Esophagus muscularis mucosa (tissue), 3 donors: Measurements from ENCODE around the gene TRIP13.

ENCODE experiments used
- POLR2A ChIP-seq: fragments of 450-650 bp; IDR thresholded peaks from one replicate; pipeline ENCODE4 v1.6.1; 2017; ENCODE audit warnings: antibody characterized with exemption, moderate library complexity, mild to moderate bottlenecking, low read depth
- TF ChIP-seq, protein P1 (sequence below), 3 experiments: fragments of 200-600 bp in 2 of 3; fragments of 450-650 bp in 1 of 3; sonication (generic) in 2 of 3; IDR thresholded peaks; one replicate each; pipeline ENCODE4 v1.5.1; 2017 to 2019; ENCODE audit warnings: antibody characterized with exemption in 3 of 3, mild to moderate bottlenecking in 2 of 3, moderate library complexity in 1 of 3

DNA sequence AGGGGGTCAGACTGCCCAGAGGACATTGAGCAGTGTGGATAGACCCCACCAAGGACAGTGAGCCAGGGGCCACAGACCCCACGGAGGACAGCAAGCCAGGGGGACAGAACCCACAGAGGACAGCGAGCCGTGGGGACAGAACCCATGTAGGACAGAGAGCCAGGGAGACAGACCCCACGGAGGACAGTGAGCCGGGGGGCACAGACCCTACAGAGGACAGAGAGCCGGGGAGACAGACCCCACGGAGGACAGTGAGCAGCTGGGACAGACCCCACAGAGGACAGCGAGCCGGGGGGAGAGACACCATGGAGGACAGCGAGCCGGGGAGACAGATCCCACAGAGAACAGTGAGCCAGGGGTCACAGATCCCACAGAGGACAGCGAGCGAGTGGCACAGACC, 38.5 kb upstream of the TRIP13 start:
- TF ChIP-seq POLR2A: no peak
- TF ChIP-seq, protein P1, sequence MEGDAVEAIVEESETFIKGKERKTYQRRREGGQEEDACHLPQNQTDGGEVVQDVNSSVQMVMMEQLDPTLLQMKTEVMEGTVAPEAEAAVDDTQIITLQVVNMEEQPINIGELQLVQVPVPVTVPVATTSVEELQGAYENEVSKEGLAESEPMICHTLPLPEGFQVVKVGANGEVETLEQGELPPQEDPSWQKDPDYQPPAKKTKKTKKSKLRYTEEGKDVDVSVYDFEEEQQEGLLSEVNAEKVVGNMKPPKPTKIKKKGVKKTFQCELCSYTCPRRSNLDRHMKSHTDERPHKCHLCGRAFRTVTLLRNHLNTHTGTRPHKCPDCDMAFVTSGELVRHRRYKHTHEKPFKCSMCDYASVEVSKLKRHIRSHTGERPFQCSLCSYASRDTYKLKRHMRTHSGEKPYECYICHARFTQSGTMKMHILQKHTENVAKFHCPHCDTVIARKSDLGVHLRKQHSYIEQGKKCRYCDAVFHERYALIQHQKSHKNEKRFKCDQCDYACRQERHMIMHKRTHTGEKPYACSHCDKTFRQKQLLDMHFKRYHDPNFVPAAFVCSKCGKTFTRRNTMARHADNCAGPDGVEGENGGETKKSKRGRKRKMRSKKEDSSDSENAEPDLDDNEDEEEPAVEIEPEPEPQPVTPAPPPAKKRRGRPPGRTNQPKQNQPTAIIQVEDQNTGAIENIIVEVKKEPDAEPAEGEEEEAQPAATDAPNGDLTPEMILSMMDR (IDR thresholded peaks at IDR 0.05): no peak
